ENCODE results near the gene TBL2.

GRCh38 chr7:73586911-73587310 lies 8.5 kb upstream of the TBL2 start:
- TF ChIP-seq, protein P1, sequence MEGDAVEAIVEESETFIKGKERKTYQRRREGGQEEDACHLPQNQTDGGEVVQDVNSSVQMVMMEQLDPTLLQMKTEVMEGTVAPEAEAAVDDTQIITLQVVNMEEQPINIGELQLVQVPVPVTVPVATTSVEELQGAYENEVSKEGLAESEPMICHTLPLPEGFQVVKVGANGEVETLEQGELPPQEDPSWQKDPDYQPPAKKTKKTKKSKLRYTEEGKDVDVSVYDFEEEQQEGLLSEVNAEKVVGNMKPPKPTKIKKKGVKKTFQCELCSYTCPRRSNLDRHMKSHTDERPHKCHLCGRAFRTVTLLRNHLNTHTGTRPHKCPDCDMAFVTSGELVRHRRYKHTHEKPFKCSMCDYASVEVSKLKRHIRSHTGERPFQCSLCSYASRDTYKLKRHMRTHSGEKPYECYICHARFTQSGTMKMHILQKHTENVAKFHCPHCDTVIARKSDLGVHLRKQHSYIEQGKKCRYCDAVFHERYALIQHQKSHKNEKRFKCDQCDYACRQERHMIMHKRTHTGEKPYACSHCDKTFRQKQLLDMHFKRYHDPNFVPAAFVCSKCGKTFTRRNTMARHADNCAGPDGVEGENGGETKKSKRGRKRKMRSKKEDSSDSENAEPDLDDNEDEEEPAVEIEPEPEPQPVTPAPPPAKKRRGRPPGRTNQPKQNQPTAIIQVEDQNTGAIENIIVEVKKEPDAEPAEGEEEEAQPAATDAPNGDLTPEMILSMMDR (IDR thresholded peaks at IDR 0.05; ENCODE audit: insufficient read depth, low read length): no peak
- TF ChIP-seq, protein P2, sequence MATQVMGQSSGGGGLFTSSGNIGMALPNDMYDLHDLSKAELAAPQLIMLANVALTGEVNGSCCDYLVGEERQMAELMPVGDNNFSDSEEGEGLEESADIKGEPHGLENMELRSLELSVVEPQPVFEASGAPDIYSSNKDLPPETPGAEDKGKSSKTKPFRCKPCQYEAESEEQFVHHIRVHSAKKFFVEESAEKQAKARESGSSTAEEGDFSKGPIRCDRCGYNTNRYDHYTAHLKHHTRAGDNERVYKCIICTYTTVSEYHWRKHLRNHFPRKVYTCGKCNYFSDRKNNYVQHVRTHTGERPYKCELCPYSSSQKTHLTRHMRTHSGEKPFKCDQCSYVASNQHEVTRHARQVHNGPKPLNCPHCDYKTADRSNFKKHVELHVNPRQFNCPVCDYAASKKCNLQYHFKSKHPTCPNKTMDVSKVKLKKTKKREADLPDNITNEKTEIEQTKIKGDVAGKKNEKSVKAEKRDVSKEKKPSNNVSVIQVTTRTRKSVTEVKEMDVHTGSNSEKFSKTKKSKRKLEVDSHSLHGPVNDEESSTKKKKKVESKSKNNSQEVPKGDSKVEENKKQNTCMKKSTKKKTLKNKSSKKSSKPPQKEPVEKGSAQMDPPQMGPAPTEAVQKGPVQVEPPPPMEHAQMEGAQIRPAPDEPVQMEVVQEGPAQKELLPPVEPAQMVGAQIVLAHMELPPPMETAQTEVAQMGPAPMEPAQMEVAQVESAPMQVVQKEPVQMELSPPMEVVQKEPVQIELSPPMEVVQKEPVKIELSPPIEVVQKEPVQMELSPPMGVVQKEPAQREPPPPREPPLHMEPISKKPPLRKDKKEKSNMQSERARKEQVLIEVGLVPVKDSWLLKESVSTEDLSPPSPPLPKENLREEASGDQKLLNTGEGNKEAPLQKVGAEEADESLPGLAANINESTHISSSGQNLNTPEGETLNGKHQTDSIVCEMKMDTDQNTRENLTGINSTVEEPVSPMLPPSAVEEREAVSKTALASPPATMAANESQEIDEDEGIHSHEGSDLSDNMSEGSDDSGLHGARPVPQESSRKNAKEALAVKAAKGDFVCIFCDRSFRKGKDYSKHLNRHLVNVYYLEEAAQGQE (IDR thresholded peaks at IDR 0.05; ENCODE audit: insufficient replicate concordance, low read depth): no peak
